Keratinocyte (primary cell): Measurements from ENCODE around the gene ANG.

Experiments used
- EZH2 ChIP-seq: IDR thresholded peaks from one replicate; pipeline ENCODE4 v1.6.1; 2012; ENCODE audit warnings: inconsistent platforms, mild to moderate bottlenecking, low read length, moderate library complexity
- TF ChIP-seq, protein P1 (sequence below), 3 experiments: IDR thresholded peaks in 1 of 3; conservative IDR thresholded peaks in 1 of 3; optimal IDR thresholded peaks in 1 of 3; 2 replicates in 2 of 3; 3 replicates in 1 of 3; pipeline versions ENCODE3 to v1.5.1; 2011; ENCODE audit warnings: low read length in 3 of 3, mild to moderate bottlenecking in 3 of 3, moderate library complexity in 2 of 3, control low read depth in 1 of 3, inconsistent platforms in 1 of 3; ENCODE audit not compliant: insufficient read depth in 2 of 3; ENCODE audit errors: extremely low read depth in 1 of 3

DNA sequence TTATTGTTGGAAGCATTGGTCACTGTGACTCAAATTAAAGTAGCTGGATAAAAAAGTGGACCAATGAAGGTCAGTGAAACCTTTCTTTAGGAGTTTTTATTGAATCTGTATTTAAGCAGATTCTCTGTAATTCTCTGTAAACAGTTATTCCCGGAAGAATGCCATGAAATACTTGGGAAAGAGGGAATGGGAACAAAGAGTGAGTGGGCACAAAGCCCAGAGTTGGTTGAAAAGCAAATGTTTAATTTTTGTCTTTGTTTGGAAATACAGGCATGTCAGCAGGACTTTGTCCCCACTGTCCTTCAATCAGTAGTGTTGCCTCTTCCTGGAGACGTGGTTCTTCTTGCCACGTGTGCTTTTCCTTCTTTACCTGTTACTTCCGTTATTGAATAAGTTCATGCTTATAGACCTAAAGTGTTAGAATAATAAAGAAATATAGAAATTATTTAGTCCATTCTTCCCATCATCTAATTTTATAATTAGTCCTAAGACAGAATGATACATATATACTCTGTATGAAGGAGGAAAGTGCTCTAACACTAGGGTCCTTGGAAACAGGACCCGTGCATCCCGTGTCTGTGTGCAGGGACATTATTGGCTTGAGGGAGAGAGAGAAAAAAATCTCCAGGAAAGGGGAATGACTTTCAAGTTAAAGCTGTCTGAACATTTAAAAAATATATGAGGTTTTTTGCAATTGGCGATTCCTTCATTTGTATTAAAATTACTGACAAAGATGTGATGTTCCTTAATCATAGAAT, 2.0 kb upstream of the ANG start:
- TF ChIP-seq, protein P1, sequence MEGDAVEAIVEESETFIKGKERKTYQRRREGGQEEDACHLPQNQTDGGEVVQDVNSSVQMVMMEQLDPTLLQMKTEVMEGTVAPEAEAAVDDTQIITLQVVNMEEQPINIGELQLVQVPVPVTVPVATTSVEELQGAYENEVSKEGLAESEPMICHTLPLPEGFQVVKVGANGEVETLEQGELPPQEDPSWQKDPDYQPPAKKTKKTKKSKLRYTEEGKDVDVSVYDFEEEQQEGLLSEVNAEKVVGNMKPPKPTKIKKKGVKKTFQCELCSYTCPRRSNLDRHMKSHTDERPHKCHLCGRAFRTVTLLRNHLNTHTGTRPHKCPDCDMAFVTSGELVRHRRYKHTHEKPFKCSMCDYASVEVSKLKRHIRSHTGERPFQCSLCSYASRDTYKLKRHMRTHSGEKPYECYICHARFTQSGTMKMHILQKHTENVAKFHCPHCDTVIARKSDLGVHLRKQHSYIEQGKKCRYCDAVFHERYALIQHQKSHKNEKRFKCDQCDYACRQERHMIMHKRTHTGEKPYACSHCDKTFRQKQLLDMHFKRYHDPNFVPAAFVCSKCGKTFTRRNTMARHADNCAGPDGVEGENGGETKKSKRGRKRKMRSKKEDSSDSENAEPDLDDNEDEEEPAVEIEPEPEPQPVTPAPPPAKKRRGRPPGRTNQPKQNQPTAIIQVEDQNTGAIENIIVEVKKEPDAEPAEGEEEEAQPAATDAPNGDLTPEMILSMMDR (optimal IDR thresholded peaks at IDR 0.05 in 1 of 3, IDR thresholded peaks at IDR 0.05 in 1 of 3, conservative IDR thresholded peaks at IDR 0.05 in 1 of 3; ENCODE audit: extremely low read depth in 1 of 3, insufficient read depth in 2 of 3, low read length in 3 of 3): no peak
- no peak for TF ChIP-seq EZH2
